Gastrocnemius medialis (tissue), 4 donors: Measurements from ENCODE around the gene DLG1.

Source experiments
- POLR2A ChIP-seq, 2 donors: fragments of 450-650 bp; IDR thresholded peaks; one replicate each; pipeline ENCODE4 v1.6.1; 2017; ENCODE audit warnings: antibody characterized with exemption in 2 of 2, mild to moderate bottlenecking in 2 of 2, moderate library complexity in 2 of 2
- TF ChIP-seq, protein P1 (sequence below), 5 experiments: fragments of 450-650 bp in 3 of 5; fragments of 200-600 bp in 2 of 5; sonication (generic) in 2 of 5; IDR thresholded peaks in 4 of 5; conservative IDR thresholded peaks in 1 of 5; 1 replicate in 4 of 5; 2 replicates in 1 of 5; pipeline ENCODE4 v1.5.1; 2016 to 2019; ENCODE audit warnings: antibody characterized with exemption in 5 of 5, mild to moderate bottlenecking in 3 of 5, moderate library complexity in 3 of 5

- no peak for TF ChIP-seq POLR2A (IDR thresholded peaks at IDR 0.05)
- TF ChIP-seq, protein P1, sequence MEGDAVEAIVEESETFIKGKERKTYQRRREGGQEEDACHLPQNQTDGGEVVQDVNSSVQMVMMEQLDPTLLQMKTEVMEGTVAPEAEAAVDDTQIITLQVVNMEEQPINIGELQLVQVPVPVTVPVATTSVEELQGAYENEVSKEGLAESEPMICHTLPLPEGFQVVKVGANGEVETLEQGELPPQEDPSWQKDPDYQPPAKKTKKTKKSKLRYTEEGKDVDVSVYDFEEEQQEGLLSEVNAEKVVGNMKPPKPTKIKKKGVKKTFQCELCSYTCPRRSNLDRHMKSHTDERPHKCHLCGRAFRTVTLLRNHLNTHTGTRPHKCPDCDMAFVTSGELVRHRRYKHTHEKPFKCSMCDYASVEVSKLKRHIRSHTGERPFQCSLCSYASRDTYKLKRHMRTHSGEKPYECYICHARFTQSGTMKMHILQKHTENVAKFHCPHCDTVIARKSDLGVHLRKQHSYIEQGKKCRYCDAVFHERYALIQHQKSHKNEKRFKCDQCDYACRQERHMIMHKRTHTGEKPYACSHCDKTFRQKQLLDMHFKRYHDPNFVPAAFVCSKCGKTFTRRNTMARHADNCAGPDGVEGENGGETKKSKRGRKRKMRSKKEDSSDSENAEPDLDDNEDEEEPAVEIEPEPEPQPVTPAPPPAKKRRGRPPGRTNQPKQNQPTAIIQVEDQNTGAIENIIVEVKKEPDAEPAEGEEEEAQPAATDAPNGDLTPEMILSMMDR (IDR thresholded peaks at IDR 0.05 in 4 of 5, conservative IDR thresholded peaks at IDR 0.05 in 1 of 5): no peak
Measured at GRCh38 chr3:197345390-197345789, 47.0 kb upstream of the DLG1 start.
